VCaP (cell line): ENCODE data around the gene TMEM184A.

ENCODE experiments used
- H3K27ac ChIP-seq: fragments of 450-650 bp; 2 replicates; pipeline ENCODE4 v1.5.1; 2017
- CTCF ChIP-seq: fragments of 450-650 bp; conservative IDR thresholded peaks from 2 replicates; pipeline ENCODE4 v1.5.1; 2017; ENCODE audit warnings: mild to moderate bottlenecking, moderate library complexity

The TMEM184A gene

GRCh38 chr7:1555813-1556543, at the start of gene TMEM184A:
TMEM184A (minus strand) TSS chr7:1556205; CDS start chr7:1555484, 721 bp downstream.
- peak within 1 kb of the TSS; percentile 88 for H3K27ac ChIP-seq
- peak; percentile 89 for TF ChIP-seq CTCF

GRCh38 chr7:1604383-1604782, 48.4 kb upstream of the TMEM184A start:
- TF ChIP-seq CTCF = no peak

GRCh38 chr7:1603346-1604225, 47.6 kb upstream of the TMEM184A start:
- no peak for TF ChIP-seq CTCF
- no peak overlapping the region for H3K27ac ChIP-seq

More at GRCh38 chr7:1604383-1604782, 48.4 kb upstream of the TMEM184A start:
- no peak overlapping the region for H3K27ac ChIP-seq

- no peak overlapping the region for H3K27ac ChIP-seq
- TF ChIP-seq CTCF = no peak
These were observed 46.4 kb upstream of the TMEM184A start for GRCh38 chr7:1602386-1602785.

- no peak for TF ChIP-seq CTCF
- no peak overlapping the region for H3K27ac ChIP-seq
These were observed 46.0 kb upstream of the TMEM184A start for GRCh38 chr7:1601956-1602355.

- H3K27ac ChIP-seq = no peak overlapping the region
- TF ChIP-seq CTCF = no peak
These were observed 43.8 kb upstream of the TMEM184A start for GRCh38 chr7:1599640-1600395.
